ENCODE results near the gene LPP. TPM values are rescaled to one million over a fixed set of nuclear protein-coding genes. Genes with fewer than 3 reads are reported as not detected.

Gene LPP
- total and polyA plus RNA-seq, 8 donors = 4.9 to 84.4 (median 45.9) TPM

- WGBS, 2 donors = 98 to 100% methylated on average over 1 of the region's 1 CpG
- no peak for FAIRE-seq
- no peaks in the 10 kb centered on the region for H3K27me3 ChIP-seq
- TF ChIP-seq, protein P1, sequence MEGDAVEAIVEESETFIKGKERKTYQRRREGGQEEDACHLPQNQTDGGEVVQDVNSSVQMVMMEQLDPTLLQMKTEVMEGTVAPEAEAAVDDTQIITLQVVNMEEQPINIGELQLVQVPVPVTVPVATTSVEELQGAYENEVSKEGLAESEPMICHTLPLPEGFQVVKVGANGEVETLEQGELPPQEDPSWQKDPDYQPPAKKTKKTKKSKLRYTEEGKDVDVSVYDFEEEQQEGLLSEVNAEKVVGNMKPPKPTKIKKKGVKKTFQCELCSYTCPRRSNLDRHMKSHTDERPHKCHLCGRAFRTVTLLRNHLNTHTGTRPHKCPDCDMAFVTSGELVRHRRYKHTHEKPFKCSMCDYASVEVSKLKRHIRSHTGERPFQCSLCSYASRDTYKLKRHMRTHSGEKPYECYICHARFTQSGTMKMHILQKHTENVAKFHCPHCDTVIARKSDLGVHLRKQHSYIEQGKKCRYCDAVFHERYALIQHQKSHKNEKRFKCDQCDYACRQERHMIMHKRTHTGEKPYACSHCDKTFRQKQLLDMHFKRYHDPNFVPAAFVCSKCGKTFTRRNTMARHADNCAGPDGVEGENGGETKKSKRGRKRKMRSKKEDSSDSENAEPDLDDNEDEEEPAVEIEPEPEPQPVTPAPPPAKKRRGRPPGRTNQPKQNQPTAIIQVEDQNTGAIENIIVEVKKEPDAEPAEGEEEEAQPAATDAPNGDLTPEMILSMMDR (IDR thresholded peaks at IDR 0.05) = no peak
- H3K4me1 ChIP-seq = peaks cover 4 to 15% (median 7%) of the 10 kb centered on the region in 3 donors
- no peaks in the 10 kb centered on the region for H3K36me3 ChIP-seq
- no peak overlapping the region for H3K27ac ChIP-seq
- no peak for ATAC-seq
- H3K4me3 ChIP-seq = no peak overlapping the region
- H3K9me3 ChIP-seq = no peaks in the 10 kb centered on the region
- intact Hi-C loops (cut with DNase I) = no loop called here
- DNase-seq = no peak
Observed at GRCh38 chr3:188685789-188686188, 531.8 kb downstream of the LPP start.

- no peaks in the 10 kb centered on the region for H3K27me3 ChIP-seq
- H3K36me3 ChIP-seq = no peaks in the 10 kb centered on the region
- WGBS, 2 donors = 85 to 89% methylated on average over 2 of the region's 2 CpGs
- FAIRE-seq (no peak), ATAC-seq (no peak), DNase-seq (no peak)
- no peak overlapping the region for H3K27ac ChIP-seq
- TF ChIP-seq, protein P1 (IDR thresholded peaks at IDR 0.05) = no peak
- H3K9me3 ChIP-seq = no peaks in the 10 kb centered on the region
- intact Hi-C loops (cut with DNase I) = no loop called here
- H3K4me3 ChIP-seq = no peak overlapping the region
- H3K4me1 ChIP-seq = peaks cover 4 to 15% (median 7%) of the 10 kb centered on the region in 3 donors
Observed at GRCh38 chr3:188686324-188686723, 532.4 kb downstream of the LPP start.

DNA sequence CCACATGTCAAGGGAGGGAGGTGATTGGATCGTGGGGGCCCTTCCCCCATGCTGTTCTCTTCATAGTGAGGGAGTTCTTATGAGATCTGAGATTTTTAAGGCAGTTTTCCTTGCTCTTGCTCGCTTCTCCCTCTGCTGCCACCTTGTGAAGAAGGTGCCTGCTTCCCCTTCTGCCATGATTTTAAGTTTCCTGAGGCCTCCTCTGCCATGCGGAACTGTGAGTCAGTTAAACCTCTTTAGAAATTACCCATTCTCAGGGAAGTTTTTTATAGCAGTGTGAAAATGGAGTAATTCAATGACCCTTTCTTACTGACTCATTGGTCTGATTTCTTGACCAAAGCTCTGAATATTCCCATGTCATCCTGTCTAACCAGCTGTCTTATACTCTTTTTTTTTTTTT, 533.4 kb downstream of the LPP start:
- Histone ChIP-seq H3K9me3 (no peaks in the 10 kb centered on the region), H3K36me3 (no peaks in the 10 kb centered on the region), H3K4me3 (no peak overlapping the region), H3K27me3 (no peaks in the 10 kb centered on the region), H3K4me1 (peaks cover 4 to 15% (median 7%) of the 10 kb centered on the region in 3 donors), H3K27ac (no peak overlapping the region)
- no peak for DNase-seq
- TF ChIP-seq, protein P1 (IDR thresholded peaks at IDR 0.05) = no peak
- WGBS, 2 donors = 75 to 91% methylated on average over 3 of the region's 3 CpGs
- intact Hi-C loops (cut with DNase I) = no loop called here
- no peak for ATAC-seq
- FAIRE-seq = no peak

- intact Hi-C loops (cut with DNase I) = no loop called here
- peak overlapping the region in 1 of 4 donors; percentile 35 for H3K27ac ChIP-seq
- no peaks in the 10 kb centered on the region for H3K9me3 ChIP-seq
- peak in 2 of 6 donors; percentile 11 to 33 for DNase-seq
- H3K27me3 ChIP-seq = no peaks in the 10 kb centered on the region
- WGBS, 2 donors = 43% methylated on average over 2 of the region's 2 CpGs
- no peak overlapping the region for H3K4me3 ChIP-seq
- ATAC-seq = peak; percentile 60 to 84 (median 78)
- TF ChIP-seq, protein P1 (IDR thresholded peaks at IDR 0.05) = no peak
- no peak for FAIRE-seq
- H3K4me1 ChIP-seq = peaks cover 4 to 15% (median 7%) of the 10 kb centered on the region in 3 donors
- no peaks in the 10 kb centered on the region for H3K36me3 ChIP-seq
Observed at GRCh38 chr3:188689101-188689574, 535.2 kb downstream of the LPP start.

DNA sequence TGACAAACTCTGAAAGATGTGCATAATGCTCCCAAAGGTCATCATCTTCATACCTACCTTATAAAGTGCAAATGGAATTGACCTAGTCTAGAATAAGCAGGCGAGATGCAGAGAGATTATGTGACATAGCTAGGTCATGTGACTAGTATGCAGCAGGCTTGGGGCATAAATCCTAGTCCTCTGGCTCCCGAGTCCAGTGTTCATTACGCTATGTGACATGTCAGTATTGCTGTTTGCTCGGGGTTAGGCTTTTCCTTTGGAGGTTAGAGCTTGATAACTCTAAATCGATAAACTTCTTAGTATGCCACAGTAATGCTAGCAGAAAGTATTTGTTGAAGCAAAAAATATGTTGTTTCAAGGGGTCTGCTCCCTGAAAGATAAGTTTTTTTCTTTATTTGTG, 536.1 kb downstream of the LPP start:
- Histone ChIP-seq H3K9me3 (no peaks in the 10 kb centered on the region), H3K4me3 (no peak overlapping the region), H3K27ac (no peak overlapping the region), H3K4me1 (peaks cover 4 to 15% (median 7%) of the 10 kb centered on the region in 3 donors), H3K27me3 (no peaks in the 10 kb centered on the region), H3K36me3 (no peaks in the 10 kb centered on the region)
- ATAC-seq = peak in 3 of 4 donors; percentile 12 to 57 (median 39)
- FAIRE-seq = no peak
- WGBS, 2 donors = 58 to 70% methylated on average over 5 of the region's 5 CpGs
- intact Hi-C loops (cut with DNase I) = no loop called here
- TF ChIP-seq, protein P1 (IDR thresholded peaks at IDR 0.05) = no peak
- DNase-seq = no peak
